GM21423 (cell line): ENCODE data around the gene IRF8.
"Not testable (repeated sequence)": the region's sequence is repeated elsewhere in the genome, so short reads cannot be mapped to it uniquely, and the experiment has no call there.

ENCODE experiments used
- ATAC-seq: cut with Tn5 transposase; IDR thresholded peaks from one replicate; pipeline ENCODE4 v1.9.1; 2021; ENCODE audit warnings: mild to moderate bottlenecking, moderate library complexity; ENCODE audit not compliant: unreplicated experiment

The IRF8 gene

GRCh38 chr16:85891033-85891775 is 7.8 kb upstream of the IRF8 start:
- ATAC-seq: no peak

GRCh38 chr16:85891776-85892166 is 7.2 kb upstream of the IRF8 start:
- ATAC-seq: no peak

- ATAC-seq: no peak
These were observed 6.2 kb upstream of the IRF8 start for GRCh38 chr16:85892760-85893159.

DNA sequence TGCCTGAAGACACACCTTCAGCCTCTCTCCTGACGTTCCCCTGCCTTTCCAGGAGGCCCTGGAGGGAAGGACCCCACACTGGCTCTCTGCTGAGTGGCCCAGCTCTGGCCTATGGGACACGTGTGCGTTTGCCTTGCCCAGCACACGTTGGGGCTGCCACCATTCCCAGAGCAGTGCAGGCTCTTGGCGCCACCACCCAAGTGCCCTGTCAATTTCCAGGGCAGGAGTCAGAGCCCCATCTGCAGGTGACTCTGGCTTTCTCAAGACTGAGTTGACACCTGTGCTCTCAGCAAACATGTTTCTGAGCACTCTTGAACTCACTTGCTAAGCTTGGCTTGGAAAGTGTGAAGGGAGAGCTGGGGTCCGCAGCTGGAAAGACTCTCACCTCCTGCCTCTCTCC is 4.7 kb upstream of the IRF8 start:
- ATAC-seq: no peak

GRCh38 chr16:85897382-85897781 is 1.6 kb upstream of the IRF8 start:
- no peak for ATAC-seq

GRCh38 chr16:85899444-85899843 is 482 bp downstream of the IRF8 start:
- ATAC-seq: no peak

- no peak for ATAC-seq
These were observed 1.2 kb downstream of the IRF8 start for GRCh38 chr16:85900027-85900792.

DNA sequence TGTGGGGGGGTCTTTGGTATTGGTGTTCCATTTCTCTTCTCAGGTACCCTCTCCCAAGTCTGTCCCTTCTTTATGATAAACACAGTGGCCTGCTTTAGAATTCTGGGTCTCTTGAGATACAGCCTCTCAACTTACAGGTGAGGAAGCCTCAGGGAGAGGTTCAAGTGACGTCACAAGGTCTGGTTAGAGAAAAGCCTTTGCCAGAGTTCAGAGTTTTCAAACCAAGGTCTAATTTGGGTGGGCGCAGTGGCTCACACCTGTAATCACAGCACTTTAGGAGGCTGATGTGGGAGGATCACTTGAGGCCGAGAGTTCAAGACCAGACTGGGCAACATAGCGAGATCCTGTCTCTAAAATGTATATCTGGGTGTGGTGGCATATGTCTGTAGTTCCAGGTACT is 2.1 kb downstream of the IRF8 start:
- ATAC-seq: no peak

- no peak for ATAC-seq
These were observed 2.9 kb downstream of the IRF8 start for GRCh38 chr16:85901773-85902365.

DNA sequence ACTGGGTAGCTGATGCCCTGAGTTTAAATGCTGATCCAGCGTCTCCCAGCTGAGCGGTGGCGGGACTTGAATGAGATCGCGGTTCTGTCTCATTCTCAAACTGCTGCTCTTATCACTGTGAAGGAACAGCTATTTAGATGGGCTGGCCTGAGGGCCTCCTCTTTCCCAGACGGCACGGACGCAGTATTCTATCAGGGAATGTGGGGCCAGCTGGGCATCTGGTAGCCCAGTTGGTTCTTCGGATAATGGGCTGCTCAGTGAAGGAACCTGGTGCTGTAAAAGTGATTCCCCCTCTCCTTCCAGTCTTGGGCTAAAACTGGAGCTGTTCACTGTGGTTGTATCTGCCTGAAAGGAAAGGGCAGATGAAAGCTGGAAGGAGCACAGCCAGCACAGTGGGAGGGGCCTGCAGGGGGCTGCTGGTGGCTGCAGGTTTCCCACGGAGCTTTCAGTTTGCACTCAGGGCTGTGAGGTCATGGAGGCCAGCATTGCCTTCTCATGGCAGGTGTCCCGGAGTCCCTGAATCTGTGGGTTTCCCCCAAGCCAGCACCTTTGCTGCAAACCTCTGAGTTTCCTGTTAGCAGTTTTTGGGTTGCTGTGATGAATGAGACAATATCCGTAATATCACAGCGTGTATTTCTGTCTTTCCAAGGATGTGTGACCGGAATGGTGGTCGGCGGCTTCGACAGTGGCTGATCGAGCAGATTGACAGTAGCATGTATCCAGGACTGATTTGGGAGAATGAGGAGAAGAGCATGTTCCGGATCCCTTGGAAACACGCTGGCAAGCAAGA is 3.6 kb downstream of the IRF8 start:
- peak; percentile 66 for ATAC-seq

- no peak for ATAC-seq
These were observed 4.6 kb downstream of the IRF8 start for GRCh38 chr16:85903559-85903958.

GRCh38 chr16:85905110-85906095 is 6.4 kb downstream of the IRF8 start:
- ATAC-seq: no peak

GRCh38 chr16:85906349-85906748 is 7.4 kb downstream of the IRF8 start:
- ATAC-seq: no peak

DNA sequence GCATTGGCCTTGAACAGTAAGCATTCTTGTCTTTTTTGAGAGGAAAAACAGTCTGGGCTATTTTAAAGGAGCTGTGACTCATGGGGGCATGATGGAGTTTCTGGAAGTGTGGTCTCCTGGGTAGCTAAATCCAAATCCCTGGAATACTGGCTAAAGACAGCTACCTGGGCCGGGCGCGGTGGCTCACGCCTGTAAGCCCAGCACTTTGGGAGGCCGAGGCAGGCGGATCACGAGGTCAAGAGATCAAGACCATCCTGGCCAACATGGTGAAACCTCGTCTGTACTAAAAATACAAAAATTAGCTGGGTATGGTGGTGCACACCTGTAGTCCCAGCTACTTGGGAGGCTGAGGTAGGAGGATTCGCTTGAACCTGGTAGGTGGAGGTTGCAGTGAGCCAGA is 8.3 kb downstream of the IRF8 start:
- ATAC-seq: not testable (repeated sequence)

DNA sequence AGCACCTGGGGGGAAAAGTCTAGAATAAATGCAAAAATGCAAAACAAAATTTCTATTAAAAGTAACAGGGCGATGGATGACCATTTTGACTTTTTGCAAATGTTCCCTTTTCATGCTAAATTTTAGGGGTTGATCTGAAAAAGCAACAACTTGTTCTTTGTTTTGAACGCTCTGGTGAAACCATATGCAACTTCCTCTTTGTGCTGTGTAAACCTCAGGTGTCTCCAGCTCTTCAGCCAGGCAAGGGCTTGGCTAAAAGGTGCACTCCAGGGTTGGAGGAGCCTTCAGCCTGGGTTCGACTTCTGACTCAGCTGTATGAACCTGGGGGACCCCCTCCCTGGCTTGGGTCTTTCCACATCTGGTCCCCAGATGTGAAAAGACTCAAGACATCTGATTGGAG is 9.5 kb downstream of the IRF8 start:
- ATAC-seq: peak; percentile 54

DNA sequence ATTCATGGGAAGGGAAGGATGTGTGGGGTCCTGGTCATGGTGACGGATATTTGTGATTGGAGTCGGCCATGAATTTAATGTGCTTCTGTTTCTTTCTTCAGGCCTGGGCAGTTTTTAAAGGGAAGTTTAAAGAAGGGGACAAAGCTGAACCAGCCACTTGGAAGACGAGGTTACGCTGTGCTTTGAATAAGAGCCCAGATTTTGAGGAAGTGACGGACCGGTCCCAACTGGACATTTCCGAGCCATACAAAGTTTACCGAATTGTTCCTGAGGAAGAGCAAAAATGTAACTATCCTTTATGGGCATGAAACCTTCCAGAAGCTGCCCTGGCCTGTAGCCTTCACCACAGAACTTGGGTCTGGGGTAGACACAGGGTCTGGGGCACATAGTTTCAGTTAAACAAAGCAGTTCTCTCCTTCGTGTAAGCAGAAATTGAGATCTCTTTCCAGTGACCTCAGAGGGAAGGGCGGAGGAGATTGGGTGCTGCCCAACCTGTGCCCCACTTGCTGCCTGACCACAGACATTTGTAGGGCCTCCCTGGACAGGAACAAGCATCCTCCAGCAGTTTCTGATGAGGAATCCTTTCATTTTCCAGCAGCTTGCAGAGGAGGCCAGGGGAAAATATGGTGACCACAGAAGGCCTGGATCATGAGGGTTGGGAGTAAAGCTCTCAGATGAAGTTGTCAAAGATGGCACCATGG is 10.1 kb downstream of the IRF8 start:
- ATAC-seq: no peak

DNA sequence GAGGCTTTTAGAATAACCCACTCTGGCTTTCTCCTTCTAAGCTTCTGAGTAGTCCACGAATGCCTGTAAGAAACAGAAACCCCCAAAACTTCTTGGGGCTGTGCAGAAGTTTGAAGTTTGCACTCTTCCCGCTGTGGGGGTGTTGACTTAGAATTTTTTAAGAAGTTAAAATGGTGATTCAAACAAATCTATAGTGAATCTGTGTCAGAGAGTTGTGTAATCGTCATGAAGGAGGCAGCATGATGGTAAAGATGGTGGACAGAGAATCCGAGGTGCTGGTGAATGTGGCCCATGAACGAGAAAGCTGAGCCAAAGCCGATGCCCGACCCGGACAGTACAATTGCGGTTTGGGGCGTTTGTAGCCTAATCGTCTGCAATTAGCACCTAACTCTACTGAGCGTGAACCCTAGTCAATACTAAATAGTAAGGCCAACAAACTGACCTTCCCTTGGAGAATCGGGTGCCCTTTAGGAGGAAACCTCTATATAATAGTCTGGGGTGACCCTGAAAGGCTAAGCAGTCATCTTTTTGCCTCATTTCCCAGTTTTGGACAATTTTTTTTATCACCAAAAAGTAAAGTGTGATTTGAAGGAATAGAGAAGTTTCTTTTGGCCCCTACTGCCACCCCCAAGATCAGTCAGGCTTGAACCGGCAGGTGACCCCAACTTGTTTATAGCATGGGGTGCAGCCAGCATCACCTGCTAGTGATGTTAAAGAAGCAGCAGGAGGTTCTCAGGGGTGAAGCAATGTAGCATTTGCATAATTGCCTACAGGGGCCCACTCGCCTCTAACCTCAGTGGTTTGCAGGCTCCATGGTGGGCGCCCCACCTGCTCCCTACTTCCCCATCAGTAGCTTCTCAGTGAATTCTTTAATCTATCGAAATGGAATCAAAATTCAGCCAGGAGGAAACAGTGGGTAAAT is 11.2 kb downstream of the IRF8 start:
- no peak for ATAC-seq

- ATAC-seq: no peak
These were observed 11.9 kb downstream of the IRF8 start for GRCh38 chr16:85910854-85911247.
